GM19193 (cell line): ENCODE data around the gene HEATR3.

ENCODE experiments used
- POLR2A ChIP-seq: IDR thresholded peaks from 4 replicates; pipeline ENCODE4 v1.6.1; 2011; ENCODE audit not compliant: insufficient read depth, insufficient read length; ENCODE audit errors: extremely low read depth

The HEATR3 gene

DNA sequence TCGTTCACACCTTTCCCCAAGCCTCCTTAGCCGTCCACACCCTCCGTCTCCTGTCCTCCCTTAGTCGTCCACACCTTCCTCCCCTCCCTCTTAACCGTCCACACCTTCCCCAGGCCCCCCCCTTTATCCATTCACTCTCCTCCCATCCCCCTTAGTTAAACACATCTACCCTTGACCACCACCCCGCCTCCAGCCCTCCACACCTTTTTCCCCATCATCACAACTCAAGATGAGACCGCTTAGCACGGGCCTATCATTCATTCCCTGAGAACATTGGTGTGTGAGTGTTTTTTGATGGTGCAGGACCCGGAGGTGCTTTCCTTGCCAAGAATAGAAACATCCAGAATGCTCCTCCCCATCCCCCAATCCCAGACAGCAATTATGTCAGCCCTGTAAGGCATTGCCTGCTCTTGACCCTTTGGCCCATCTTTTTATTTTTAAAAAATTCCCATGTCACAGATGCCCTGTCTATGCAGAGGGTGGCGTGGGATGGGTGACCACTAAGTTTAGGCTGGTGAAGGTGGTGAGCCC is 88.7 kb downstream of the HEATR3 start:
- TF ChIP-seq POLR2A, result no peak

DNA sequence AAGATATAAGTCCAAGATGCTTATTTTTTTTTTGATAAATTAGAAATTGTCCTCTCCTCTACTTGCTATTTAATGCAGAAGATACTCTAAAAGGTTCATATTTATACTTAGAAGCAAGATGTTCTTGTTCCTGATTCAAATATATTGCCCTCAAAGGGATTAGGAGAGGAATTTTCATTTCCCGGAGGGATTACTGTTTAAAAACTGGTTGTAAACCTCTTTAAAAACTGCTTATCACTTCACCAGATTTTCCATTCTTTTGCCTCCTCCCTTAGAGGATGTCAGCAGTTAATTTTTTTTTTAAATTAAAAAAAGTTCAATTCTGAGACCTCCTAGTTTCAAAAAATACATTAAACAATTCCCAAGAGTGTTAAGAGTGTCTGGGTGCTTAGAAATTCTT is 90.2 kb downstream of the HEATR3 start:
- no peak for TF ChIP-seq POLR2A
